GM19397 (cell line): ENCODE measurements around the gene SAA4.
"Not testable (repeated sequence)": the region's sequence is repeated elsewhere in the genome, so short reads cannot be mapped to it uniquely, and the experiment has no call there.

ENCODE experiments used
- ATAC-seq: cut with Tn5 transposase; IDR thresholded peaks from one replicate; pipeline ENCODE4 v1.9.1; 2021; ENCODE audit warnings: mild to moderate bottlenecking, moderate library complexity; ENCODE audit not compliant: unreplicated experiment

SAA4 gene

GRCh38 chr11:18191376-18191775 is 45.2 kb downstream of the SAA4 start:
- ATAC-seq = no peak

- ATAC-seq = not testable (repeated sequence)
These were observed 46.9 kb downstream of the SAA4 start for GRCh38 chr11:18189476-18190245.

GRCh38 chr11:18188796-18189195 is 47.8 kb downstream of the SAA4 start:
- ATAC-seq = no peak
